HCT116 (cell line): ENCODE results near the gene SLC5A3. TPM values are rescaled to one million over a fixed set of nuclear protein-coding genes. Genes with fewer than 3 reads are reported as not detected.

ENCODE experiments used
- ATAC-seq: fragments of 200-7000 bp; cut with Tn5 transposase; 2 replicates; pipeline ENCODE4 v1.9.1; 2020; ENCODE audit warnings: mild to moderate bottlenecking, moderate library complexity
- BruUV-seq: library from RNA; stranded (reverse); fragments of 400-500 nt; replicated peaks from 2 replicates; lab custom pipeline; 2021; lab: Mats Ljungman, UMichigan
- CTCF ChIA-PET: fragments of 300-600 bp; sonication (Branson Sonifier 250); formaldehyde crosslinking; loops from one replicate; lab custom pipeline; 2021; ENCODE audit warnings: antibody characterized with exemption; lab: Charles Lee
- POLR2A ChIA-PET: fragments of 300-600, 350-600 bp; sonication (Branson Sonifier 250); formaldehyde crosslinking; loops from one replicate; lab custom pipeline; 2021; ENCODE audit warnings: antibody characterized with exemption; lab: Charles Lee
- RAD21 ChIA-PET, 2 experiments: fragments of 300-600 bp; sonication (Branson Sonifier 250); formaldehyde crosslinking; loops; one replicate each; lab custom pipeline; 2023; ENCODE audit warnings: low total read pairs in 2 of 2; ENCODE audit not compliant: uncharacterized antibody in 2 of 2, unreplicated experiment in 2 of 2, low non-redundant PET in 1 of 2; lab: Charles Lee
- DNase-seq: peaks from one replicate; pipeline ENCODE4 v3.0.0-alpha.2; 2010; ENCODE audit warnings: low read depth, low spot score
- H2AFZ ChIP-seq: fragments of 200-600 bp; shearing (Covaris generic), sonication (generic); 2 replicates; pipeline ENCODE4 v1.6.1; 2017; ENCODE audit warnings: low read depth, mixed run types, mixed read lengths, antibody characterized with exemption, low read length; ENCODE audit not compliant: poor library complexity, severe bottlenecking
- H3K27ac ChIP-seq: 2 replicates; pipeline ENCODE4 v1.5.1; 2012; ENCODE audit warnings: low read depth, low read length
- H3K27me3 ChIP-seq: fragments of 200-600 bp; sonication (generic); 2 replicates; pipeline ENCODE4 v1.6.1; 2016; ENCODE audit warnings: mixed run types, low read length, mixed read lengths; ENCODE audit not compliant: insufficient read depth
- H3K36me3 ChIP-seq, 2 experiments: fragments of 200-500 bp in 1 of 2; fragments of 200-600 bp in 1 of 2; sonication (Bioruptor generic) in 1 of 2; sonication (generic) in 1 of 2; 2 replicates each; pipeline versions ENCODE4 v1.5.1 to v1.6.1; 2014 to 2016; ENCODE audit warnings: low read length in 2 of 2, inconsistent platforms in 1 of 2, mixed read lengths in 1 of 2, mixed run types in 1 of 2; ENCODE audit not compliant: insufficient read depth in 2 of 2, control insufficient read depth in 1 of 2
- H3K4me1 ChIP-seq, 2 experiments: fragments of 200-600 bp in 1 of 2; sonication (generic) in 1 of 2; 2 replicates each; pipeline versions ENCODE4 v1.5.1 to v1.6.1; 2012 to 2017; ENCODE audit warnings: low read length in 2 of 2, inconsistent platforms in 1 of 2, mild to moderate bottlenecking in 1 of 2, mixed read lengths in 1 of 2, mixed run types in 1 of 2, moderate library complexity in 1 of 2; ENCODE audit not compliant: insufficient read depth in 2 of 2, control insufficient read depth in 1 of 2
- H3K4me2 ChIP-seq: fragments of 200-600 bp; sonication (generic); 2 replicates; pipeline ENCODE4 v1.6.1; 2017; ENCODE audit warnings: mixed run types, low read length, mixed read lengths
- H3K4me3 ChIP-seq, 2 experiments: fragments of 200-600 bp in 1 of 2; sonication (generic) in 1 of 2; replicated peaks in 1 of 2; 2 replicates each; pipeline ENCODE4 v1.5.1; 2011 to 2016; ENCODE audit warnings: low read length in 2 of 2, control low read depth in 1 of 2, low read depth in 1 of 2, mild to moderate bottlenecking in 1 of 2, mixed read lengths in 1 of 2, mixed run types in 1 of 2
- H3K79me2 ChIP-seq: fragments of 200-600 bp; sonication (generic); 2 replicates; pipeline ENCODE4 v1.6.1; 2017; ENCODE audit warnings: mild to moderate bottlenecking, mixed run types, low read length, moderate library complexity, mixed read lengths; ENCODE audit not compliant: insufficient read depth
- H3K9ac ChIP-seq: fragments of 200-600 bp; sonication (generic); 2 replicates; pipeline ENCODE4 v1.6.1; 2016; ENCODE audit warnings: low read length, mixed read lengths
- H3K9me2 ChIP-seq: fragments of 200-600 bp; sonication (generic), shearing (Covaris generic); 2 replicates; pipeline ENCODE4 v1.6.1; 2017; ENCODE audit warnings: mixed run types, mild to moderate bottlenecking, moderate library complexity; ENCODE audit not compliant: insufficient read depth
- H3K9me3 ChIP-seq, 2 experiments: fragments of 200-500 bp in 1 of 2; fragments of 200-600 bp in 1 of 2; sonication (Bioruptor generic) in 1 of 2; sonication (generic) in 1 of 2; 2 replicates each; pipeline ENCODE4 v1.6.1; 2014 to 2017; ENCODE audit warnings: low read length in 2 of 2, mixed read lengths in 2 of 2, inconsistent platforms in 1 of 2, low read depth in 1 of 2, mild to moderate bottlenecking in 1 of 2, mixed run types in 1 of 2, moderate library complexity in 1 of 2; ENCODE audit not compliant: control insufficient read depth in 1 of 2, insufficient read depth in 1 of 2
- H4K20me1 ChIP-seq: fragments of 200-600 bp; sonication (generic), shearing (Covaris generic); 2 replicates; pipeline ENCODE4 v1.6.1; 2017; ENCODE audit warnings: mixed run types, mild to moderate bottlenecking, moderate library complexity; ENCODE audit not compliant: insufficient read depth
- CBX3 ChIP-seq: IDR thresholded peaks from 2 replicates; pipeline ENCODE4 v1.6.1; 2012; ENCODE audit warnings: low read depth
- EGR1 ChIP-seq: IDR thresholded peaks from 2 replicates; pipeline ENCODE4 v1.6.1; 2012; ENCODE audit warnings: low read depth
- POLR2A ChIP-seq: IDR thresholded peaks from 2 replicates; pipeline ENCODE4 v1.7.0; 2011; ENCODE audit warnings: borderline replicate concordance; ENCODE audit not compliant: insufficient read depth, insufficient read length; ENCODE audit errors: extremely low read depth
- POLR2AphosphoS5 ChIP-seq: IDR thresholded peaks from 2 replicates; pipeline ENCODE4 v1.6.1; 2011; ENCODE audit warnings: mild to moderate bottlenecking, low read depth, low read length, moderate library complexity
- SRF ChIP-seq: IDR thresholded peaks from 2 replicates; pipeline ENCODE4 v1.6.1; 2012; ENCODE audit warnings: low read depth
- TCF7L2 ChIP-seq: IDR thresholded peaks from 2 replicates; pipeline ENCODE4 v1.7.0; 2011; ENCODE audit warnings: borderline replicate concordance, inconsistent platforms; ENCODE audit not compliant: insufficient read depth, insufficient read length; ENCODE audit errors: extremely low read depth
- YY1 ChIP-seq: IDR thresholded peaks from 2 replicates; pipeline ENCODE4 v1.6.1; 2011; ENCODE audit warnings: low read length, low read depth, moderate library complexity, mild to moderate bottlenecking; ENCODE audit not compliant: insufficient replicate concordance; ENCODE audit errors: extremely low read depth
- ZFX ChIP-seq: fragments of 450-650 bp; IDR thresholded peaks from 2 replicates; pipeline ENCODE4 v1.6.1; 2017
- ZNF274 ChIP-seq: fragments of 200-500 bp; sonication (Bioruptor generic); IDR thresholded peaks from 2 replicates; pipeline ENCODE4 v1.6.1; 2014; ENCODE audit warnings: mild to moderate bottlenecking, low read depth, low read length, inconsistent platforms
- intact Hi-C: fragments of 100-400 bp; cut with micrococcal nuclease; formaldehyde crosslinking; loops from 2 replicates; pipeline ENCODE4 v1.10.0; 2022
- total RNA-seq: library from RNA; stranded (reverse); gene quantifications from one replicate; pipeline ENCODE4 v1.2.1, GENCODE V29; 2021; ENCODE audit not compliant: unreplicated experiment
- TF ChIP-seq, protein P1 (sequence below): IDR thresholded peaks from 2 replicates; pipeline ENCODE4 v1.6.1; 2012
- TF ChIP-seq, protein P2 (sequence below), 3 experiments: fragments of 200-600 bp in 1 of 3; sonication (generic) in 1 of 3; IDR thresholded peaks in 2 of 3; conservative IDR thresholded peaks in 1 of 3; 2 replicates each; pipeline ENCODE4 v1.5.1; 2012 to 2017; ENCODE audit warnings: low read depth in 2 of 3, low read length in 2 of 3, antibody characterized with exemption in 1 of 3, borderline replicate concordance in 1 of 3, control low read depth in 1 of 3, mild to moderate bottlenecking in 1 of 3, mixed read lengths in 1 of 3, mixed run types in 1 of 3, moderate library complexity in 1 of 3; ENCODE audit not compliant: insufficient read depth in 1 of 3
- TF ChIP-seq, protein P3 (sequence below): IDR thresholded peaks from 2 replicates; pipeline ENCODE4 v1.6.1; 2011; ENCODE audit warnings: mild to moderate bottlenecking, low read length, moderate library complexity; ENCODE audit not compliant: insufficient replicate concordance; ENCODE audit errors: extremely low read depth
- TF ChIP-seq, protein P4 (sequence below): IDR thresholded peaks from 2 replicates; pipeline ENCODE4 v1.6.1; 2012

Gene SLC5A3
- total RNA-seq, 1 experiment from 2014 or later, result 11.8 TPM

DNA sequence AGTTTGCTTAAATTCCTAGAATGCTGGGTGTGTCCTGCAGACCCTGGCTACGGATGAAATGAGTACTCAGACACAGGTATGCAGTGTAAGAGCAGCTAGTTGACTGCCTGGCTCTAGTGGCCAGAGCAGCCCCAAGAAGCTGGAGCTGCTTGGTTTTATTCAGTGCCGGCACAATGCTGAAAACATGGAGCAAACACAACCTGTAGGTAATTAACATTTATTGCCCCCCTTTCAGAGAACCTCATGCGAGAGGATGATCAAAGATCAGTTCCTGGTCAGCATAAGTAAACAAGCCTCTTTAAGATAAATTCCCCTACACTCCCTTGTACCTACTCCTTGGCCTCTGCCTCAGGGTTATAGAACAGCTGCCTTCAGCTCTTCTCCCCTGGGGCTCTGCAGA lies 43.2 kb downstream of the SLC5A3 start:
- intact Hi-C loops, result no loop called here
- Histone ChIP-seq H3K9me2 (no peaks in the 10 kb centered on the region), H3K9me3 (no peaks in the 10 kb centered on the region), H4K20me1 (no peaks in the 10 kb centered on the region), H3K36me3 (no peaks in the 10 kb centered on the region), H3K4me1 (no peaks in the 10 kb centered on the region; a peak in 1 of 4 replicates), H3K4me2 (no peak overlapping the region), H2AFZ (no peak overlapping the region), H3K79me2 (peaks cover 38% of the 10 kb centered on the region), H3K27ac (no peak overlapping the region), H3K9ac (no peak overlapping the region), H3K4me3 (no peak overlapping the region), H3K27me3 (no peaks in the 10 kb centered on the region)
- RAD21 ChIA-PET, result no interaction called here
- POLR2A ChIA-PET, result no interaction called here
- DNase-seq, result no peak
- BruUV-seq, result no TSS peak
- CTCF ChIA-PET, result no interaction called here
- no peak for ATAC-seq
- TF ChIP-seq, protein P1, sequence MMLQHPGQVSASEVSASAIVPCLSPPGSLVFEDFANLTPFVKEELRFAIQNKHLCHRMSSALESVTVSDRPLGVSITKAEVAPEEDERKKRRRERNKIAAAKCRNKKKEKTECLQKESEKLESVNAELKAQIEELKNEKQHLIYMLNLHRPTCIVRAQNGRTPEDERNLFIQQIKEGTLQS, result no peak
- TF ChIP-seq, protein P2, sequence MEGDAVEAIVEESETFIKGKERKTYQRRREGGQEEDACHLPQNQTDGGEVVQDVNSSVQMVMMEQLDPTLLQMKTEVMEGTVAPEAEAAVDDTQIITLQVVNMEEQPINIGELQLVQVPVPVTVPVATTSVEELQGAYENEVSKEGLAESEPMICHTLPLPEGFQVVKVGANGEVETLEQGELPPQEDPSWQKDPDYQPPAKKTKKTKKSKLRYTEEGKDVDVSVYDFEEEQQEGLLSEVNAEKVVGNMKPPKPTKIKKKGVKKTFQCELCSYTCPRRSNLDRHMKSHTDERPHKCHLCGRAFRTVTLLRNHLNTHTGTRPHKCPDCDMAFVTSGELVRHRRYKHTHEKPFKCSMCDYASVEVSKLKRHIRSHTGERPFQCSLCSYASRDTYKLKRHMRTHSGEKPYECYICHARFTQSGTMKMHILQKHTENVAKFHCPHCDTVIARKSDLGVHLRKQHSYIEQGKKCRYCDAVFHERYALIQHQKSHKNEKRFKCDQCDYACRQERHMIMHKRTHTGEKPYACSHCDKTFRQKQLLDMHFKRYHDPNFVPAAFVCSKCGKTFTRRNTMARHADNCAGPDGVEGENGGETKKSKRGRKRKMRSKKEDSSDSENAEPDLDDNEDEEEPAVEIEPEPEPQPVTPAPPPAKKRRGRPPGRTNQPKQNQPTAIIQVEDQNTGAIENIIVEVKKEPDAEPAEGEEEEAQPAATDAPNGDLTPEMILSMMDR (IDR thresholded peaks at IDR 0.05 in 2 of 3, conservative IDR thresholded peaks at IDR 0.05 in 1 of 3; ENCODE audit: borderline replicate concordance in 1 of 3, insufficient read depth in 1 of 3, low read depth in 2 of 3, low read length in 2 of 3), result no peak
- TF ChIP-seq ZFX (no peak), YY1 (no peak)

DNA sequence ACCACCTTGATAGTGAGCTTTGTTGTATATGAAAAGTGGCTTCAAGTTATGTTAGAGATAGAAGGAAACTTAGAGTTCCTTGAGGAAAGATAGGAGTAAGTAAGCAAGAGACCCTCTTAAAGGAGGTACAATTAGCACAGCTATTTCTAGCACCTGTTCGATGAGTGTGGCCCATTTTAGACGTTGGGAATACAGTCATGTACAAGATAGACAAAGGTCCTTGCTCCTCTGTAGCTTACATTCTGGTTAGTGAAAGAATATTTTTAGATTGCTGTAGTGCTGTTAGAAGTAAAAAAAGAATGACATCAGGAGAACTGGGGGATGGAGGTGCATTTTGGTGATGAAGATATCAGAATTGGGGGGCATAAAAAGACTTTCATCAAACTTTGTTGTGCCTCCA lies 47.5 kb downstream of the SLC5A3 start:
- no peak overlapping the region for H2AFZ ChIP-seq
- DNase-seq (no peak), ATAC-seq (no peak)
- RAD21 ChIA-PET, result no interaction called here
- CTCF ChIA-PET, result no interaction called here
- H3K27me3 ChIP-seq, result no peaks in the 10 kb centered on the region
- no peaks in the 10 kb centered on the region for H3K9me3 ChIP-seq
- H3K36me3 ChIP-seq, result peaks cover 4 to 5% of the 10 kb centered on the region in 2 experiments; a peak in 2 of 4 replicates
- H3K4me1 ChIP-seq, result no peaks in the 10 kb centered on the region
- H4K20me1 ChIP-seq, result no peaks in the 10 kb centered on the region
- no peak overlapping the region for H3K4me3 ChIP-seq
- no peak overlapping the region for H3K27ac ChIP-seq
- POLR2A ChIA-PET, result interaction anchor here (0.6 kb wide), 1 partner anchor 160 kb away, joined by 3 read pairs; no protein-coding TSS in a partner anchor
- no peak overlapping the region for H3K9ac ChIP-seq
- no TSS peak for BruUV-seq
- H3K9me2 ChIP-seq, result no peaks in the 10 kb centered on the region
- H3K79me2 ChIP-seq, result peaks cover 25% of the 10 kb centered on the region
- intact Hi-C loops, result no loop called here
- no peak overlapping the region for H3K4me2 ChIP-seq
- TF ChIP-seq SRF, result no peak
- TF ChIP-seq, protein P2 (IDR thresholded peaks at IDR 0.05 in 2 of 3, conservative IDR thresholded peaks at IDR 0.05 in 1 of 3; ENCODE audit: borderline replicate concordance in 1 of 3, insufficient read depth in 1 of 3, low read depth in 2 of 3, low read length in 2 of 3), result no peak
- TF ChIP-seq TCF7L2, result no peak
- no peak for TF ChIP-seq POLR2A
- TF ChIP-seq, protein P3, sequence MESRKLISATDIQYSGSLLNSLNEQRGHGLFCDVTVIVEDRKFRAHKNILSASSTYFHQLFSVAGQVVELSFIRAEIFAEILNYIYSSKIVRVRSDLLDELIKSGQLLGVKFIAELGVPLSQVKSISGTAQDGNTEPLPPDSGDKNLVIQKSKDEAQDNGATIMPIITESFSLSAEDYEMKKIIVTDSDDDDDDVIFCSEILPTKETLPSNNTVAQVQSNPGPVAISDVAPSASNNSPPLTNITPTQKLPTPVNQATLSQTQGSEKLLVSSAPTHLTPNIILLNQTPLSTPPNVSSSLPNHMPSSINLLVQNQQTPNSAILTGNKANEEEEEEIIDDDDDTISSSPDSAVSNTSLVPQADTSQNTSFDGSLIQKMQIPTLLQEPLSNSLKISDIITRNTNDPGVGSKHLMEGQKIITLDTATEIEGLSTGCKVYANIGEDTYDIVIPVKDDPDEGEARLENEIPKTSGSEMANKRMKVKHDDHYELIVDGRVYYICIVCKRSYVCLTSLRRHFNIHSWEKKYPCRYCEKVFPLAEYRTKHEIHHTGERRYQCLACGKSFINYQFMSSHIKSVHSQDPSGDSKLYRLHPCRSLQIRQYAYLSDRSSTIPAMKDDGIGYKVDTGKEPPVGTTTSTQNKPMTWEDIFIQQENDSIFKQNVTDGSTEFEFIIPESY, result no peak
- no peak for TF ChIP-seq EGR1
- TF ChIP-seq, protein P4, sequence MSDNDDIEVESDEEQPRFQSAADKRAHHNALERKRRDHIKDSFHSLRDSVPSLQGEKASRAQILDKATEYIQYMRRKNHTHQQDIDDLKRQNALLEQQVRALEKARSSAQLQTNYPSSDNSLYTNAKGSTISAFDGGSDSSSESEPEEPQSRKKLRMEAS, result no peak
- TF ChIP-seq CBX3, result no peak
- no peak for TF ChIP-seq ZNF274
- no peak for TF ChIP-seq POLR2AphosphoS5
